ENCODE data around the gene ARFGEF3.

- TF ChIP-seq POLR2A (IDR thresholded peaks at IDR 0.05) (no peak), CTCF (IDR thresholded peaks at IDR 0.05) (no peak)
Observed at GRCh38 chr6:138146544-138146943, 15.2 kb upstream of the ARFGEF3 start.

Data from breast epithelium (tissue), 3 donors.